ENCODE data around the gene ITIH3.
A peak's percentile ranks its signal among the peaks of the same experiment; 100 is the strongest.
"Not testable (repeated sequence)": the region's sequence is repeated elsewhere in the genome, so short reads cannot be mapped to it uniquely, and the experiment has no call there.

The ITIH3 gene

DNA sequence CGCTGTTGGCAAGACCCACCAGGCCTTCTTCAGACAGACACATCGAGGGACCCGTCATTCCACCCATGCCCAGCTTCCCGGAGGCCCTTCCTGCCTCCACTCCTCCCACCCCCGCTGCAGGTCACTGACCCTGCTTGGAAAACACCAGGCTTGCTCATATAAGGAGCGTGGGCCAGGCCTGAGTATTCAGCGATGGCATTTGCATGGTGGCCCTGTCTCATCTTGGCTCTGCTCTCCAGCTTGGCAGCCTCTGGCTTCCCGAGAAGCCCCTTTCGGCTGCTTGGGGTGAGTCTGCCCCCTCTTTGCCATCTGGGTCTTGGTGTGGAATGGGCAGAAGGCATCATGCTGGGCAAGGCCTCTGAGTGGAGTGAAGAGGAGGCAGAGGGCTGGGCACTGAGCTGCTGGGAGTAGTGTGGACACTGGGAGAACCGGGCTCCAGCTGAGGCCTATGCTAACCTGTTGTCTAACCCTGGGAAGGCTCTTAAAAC lies at the start of gene ITIH3:
Gene ITIH3 (plus strand): TSS at position 185 of the 488 bp plus-strand sequence. CDS start 8 bp downstream, at position 193.
- DNase-seq (ENCODE audit: low read depth in 2 of 2): no peak

DNA sequence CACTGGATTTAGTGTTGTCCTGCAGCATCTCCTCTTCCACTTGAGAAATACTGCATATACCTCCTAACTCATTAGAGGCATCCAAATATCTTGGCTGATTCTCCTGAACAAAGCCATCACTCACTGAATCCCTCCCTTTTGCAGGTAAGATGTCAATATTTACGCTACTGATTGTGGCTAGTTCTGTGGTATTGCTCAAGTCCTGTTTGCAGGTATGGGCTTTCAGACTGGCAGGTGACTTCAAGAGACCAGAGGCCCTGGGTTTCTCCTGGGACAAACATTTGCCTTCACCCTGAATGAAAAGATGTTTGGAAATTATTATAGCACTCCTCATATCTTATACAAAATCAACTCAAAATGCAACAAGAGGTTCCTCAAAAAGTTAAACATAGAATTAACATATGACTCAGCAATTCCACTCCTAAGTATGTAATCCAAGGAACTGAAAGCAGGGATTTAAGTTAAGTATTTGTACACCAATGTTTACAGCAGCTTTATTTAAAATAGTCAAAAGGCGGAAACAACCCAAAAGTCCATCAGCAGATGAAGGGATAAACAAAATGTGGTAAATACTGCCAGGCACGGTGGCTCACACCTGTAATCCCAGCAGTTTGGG lies 42.4 kb upstream of the ITIH3 start:
- DNase-seq (ENCODE audit: low read depth in 2 of 2): no peak

GRCh38 chr3:52754373-52754772 lies 40.2 kb upstream of the ITIH3 start:
- no peak for DNase-seq (ENCODE audit: low read depth in 2 of 2)

- DNase-seq (ENCODE audit: low read depth in 2 of 2): no peak
These were observed 38.5 kb upstream of the ITIH3 start for GRCh38 chr3:52756141-52756540.

GRCh38 chr3:52763466-52763865 lies 31.1 kb upstream of the ITIH3 start:
- no peak for DNase-seq (ENCODE audit: low read depth in 2 of 2)

- no peak for DNase-seq (ENCODE audit: low read depth in 2 of 2)
These were observed 24.7 kb upstream of the ITIH3 start for GRCh38 chr3:52769786-52770455.

DNA sequence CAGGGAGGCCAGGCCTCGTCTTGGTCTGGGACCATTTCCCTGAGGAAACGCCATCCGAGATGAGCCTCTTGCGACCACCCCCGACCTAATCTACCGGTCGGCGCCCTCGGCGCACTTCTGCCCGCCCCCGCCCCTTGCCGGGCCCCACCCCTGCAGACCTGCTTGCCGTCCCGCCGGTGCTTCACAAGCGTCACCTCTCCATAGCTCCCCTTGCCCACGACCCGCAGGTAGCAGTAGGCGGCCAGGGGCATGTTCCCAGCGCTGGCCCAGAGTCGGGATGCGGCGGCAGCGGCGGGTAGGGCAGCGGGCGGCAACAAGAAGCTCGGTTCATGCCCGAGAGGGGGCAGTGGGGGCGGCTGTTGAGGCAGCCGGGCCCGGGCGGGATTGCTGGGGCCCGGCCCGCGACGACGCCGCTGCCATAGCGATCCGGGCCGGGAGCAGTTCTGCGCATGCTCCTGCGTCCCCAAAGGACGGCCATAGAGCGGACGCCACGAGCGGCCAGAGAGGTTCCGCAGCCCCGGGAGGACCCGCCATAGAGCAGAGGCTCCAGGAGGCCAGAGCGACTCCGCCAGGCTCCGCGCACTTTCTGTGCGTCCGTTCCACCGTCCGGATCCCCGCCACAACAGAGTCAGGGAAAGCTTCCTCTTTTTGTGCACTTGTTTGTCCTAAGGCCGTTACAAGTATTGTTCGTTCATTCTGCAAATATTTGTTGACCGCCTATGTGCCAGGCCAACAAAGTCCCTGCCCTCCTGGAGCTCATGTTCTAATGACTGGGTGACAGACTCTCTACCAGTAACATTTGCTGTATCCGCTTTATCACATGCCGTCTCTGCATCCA lies 23.9 kb upstream of the ITIH3 start, which contains the start of gene NEK4:
Gene NEK4 (minus strand): TSS at position 445 of the 838 bp plus-strand sequence. CDS start 194 bp downstream, at position 251.
- DNase-seq (ENCODE audit: low read depth in 2 of 2): peak; percentile 66 to 75

GRCh38 chr3:52771334-52771681 lies 23.3 kb upstream of the ITIH3 start:
- DNase-seq (ENCODE audit: low read depth in 2 of 2): no peak

DNA sequence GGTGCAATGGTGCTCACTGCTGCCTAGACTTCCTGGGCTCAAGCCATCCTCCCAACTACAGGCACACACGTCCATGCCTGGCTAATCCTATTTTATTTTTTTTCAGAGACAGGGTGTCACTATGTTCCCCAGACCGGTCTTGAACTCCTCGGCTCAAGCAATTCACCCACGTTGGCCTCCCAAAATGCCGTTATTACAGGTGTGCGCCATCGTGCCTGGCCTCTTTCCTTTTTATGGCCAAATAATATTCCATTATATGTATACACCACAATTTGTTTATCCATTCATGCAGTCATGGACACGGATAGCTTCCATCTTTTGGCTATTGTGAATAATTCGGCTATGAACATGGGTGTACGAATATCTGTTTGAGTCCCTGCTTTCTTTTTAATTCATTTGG lies 22.9 kb upstream of the ITIH3 start:
- no peak for DNase-seq (ENCODE audit: low read depth in 2 of 2)

GRCh38 chr3:52773361-52774065 lies 21.1 kb upstream of the ITIH3 start:
- DNase-seq (ENCODE audit: low read depth in 2 of 2): no peak

GRCh38 chr3:52774066-52774713 lies 20.4 kb upstream of the ITIH3 start:
- DNase-seq (ENCODE audit: low read depth in 2 of 2): no peak

DNA sequence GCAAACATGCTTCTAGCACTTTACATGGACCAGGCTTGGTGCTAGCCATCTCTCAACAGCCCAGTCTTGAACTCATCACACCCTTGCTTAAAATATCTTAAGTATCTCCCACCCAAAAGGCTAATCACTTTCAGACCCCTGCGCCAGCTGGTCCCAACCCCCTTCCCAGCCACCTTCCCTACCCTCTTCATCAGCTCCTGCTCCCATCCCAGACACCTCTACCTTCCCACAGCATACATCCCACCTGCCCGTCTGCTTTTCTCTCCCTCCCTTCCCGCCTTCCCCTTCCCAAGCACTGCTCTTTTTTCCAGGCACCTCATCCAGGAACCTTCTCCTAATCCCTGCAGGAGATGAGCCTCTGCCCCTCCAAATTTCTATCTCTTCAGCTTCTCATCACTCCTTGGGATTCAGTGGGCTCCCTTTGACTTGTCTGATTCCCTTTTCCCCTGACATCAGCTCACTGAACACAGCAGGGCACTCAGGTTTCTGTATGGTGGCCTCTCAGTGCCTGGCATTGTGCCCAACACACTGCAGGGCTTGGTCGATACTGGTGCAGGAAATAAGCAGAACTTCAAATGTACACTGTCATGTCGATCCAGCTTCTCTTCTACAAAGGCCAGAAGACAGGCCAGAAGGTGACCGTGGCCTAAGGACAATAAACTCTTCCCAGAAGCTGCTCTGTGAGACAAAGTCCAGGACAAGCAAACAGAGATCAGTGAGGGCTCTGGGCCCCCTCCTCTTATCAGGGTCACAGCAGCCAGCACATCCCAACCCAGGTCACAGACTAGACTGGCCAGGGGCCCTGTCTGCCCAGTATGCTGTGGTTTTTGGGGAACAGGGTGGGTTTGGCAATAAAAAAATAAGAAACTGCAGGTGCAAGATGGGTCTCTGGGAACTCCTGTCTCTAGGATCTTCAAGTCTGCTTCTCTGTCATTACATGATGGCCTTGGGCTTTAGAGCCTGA lies 19.4 kb upstream of the ITIH3 start:
- DNase-seq (ENCODE audit: low read depth in 2 of 2): no peak

- no peak for DNase-seq (ENCODE audit: low read depth in 2 of 2)
These were observed 18.7 kb upstream of the ITIH3 start for GRCh38 chr3:52775877-52776276.

- DNase-seq (ENCODE audit: low read depth in 2 of 2): not testable (repeated sequence)
These were observed 18.1 kb upstream of the ITIH3 start for GRCh38 chr3:52776486-52776885.

GRCh38 chr3:52777127-52777958 lies 17.3 kb upstream of the ITIH3 start, which contains the start of gene ITIH1:
TSS of gene ITIH1 (plus strand) at chr3:52777599. CDS start at chr3:52777616, 17 bp downstream.
- no peak for DNase-seq (ENCODE audit: low read depth in 2 of 2)

DNA sequence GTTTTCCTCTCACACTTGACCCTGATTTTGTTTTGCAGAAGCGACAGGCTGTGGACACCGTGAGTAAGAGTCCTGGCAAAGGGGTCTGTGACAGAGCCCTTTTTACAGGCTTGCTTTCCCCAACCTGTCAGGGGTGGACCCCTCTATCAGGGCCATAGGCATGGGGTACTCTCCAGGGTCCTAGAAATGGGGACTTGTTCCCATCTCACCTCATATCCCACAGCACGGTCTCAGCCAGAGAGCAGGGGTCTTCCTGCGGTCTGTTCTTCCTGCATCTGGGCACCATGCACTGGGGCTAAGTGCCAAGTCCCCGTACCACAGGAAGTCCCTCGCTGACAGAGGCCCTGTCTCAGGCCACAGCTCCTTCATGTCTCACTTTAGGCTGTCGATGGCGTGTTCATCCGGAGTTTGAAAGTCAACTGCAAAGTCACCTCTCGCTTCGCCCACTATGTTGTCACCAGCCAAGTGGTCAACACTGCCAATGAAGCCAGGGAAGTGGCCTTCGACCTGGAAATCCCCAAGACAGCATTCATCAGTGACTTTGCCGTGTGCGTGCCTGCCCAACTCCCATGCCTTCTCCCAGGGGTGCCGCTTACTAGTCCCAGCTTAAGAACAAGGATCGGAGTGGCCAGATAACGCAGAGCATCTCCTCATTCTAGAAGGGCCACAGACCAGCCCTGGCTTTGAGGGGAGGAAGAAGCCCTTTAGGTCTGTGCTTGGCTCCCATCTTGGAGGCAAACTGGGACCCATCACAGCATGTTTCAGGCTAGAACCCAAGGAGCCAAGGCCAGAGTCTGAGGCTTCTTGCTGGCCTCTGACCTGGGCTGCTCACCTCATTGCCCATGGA lies 16.4 kb upstream of the ITIH3 start:
- DNase-seq (ENCODE audit: low read depth in 2 of 2): no peak

GRCh38 chr3:52779011-52779836 lies 15.4 kb upstream of the ITIH3 start:
- no peak for DNase-seq (ENCODE audit: low read depth in 2 of 2)
